ENCODE data around the gene PCED1B.

PCED1B gene

GRCh38 chr12:47067771-47068431, 11.5 kb upstream of the PCED1B start:
- DNase-seq, result no peak

DNA sequence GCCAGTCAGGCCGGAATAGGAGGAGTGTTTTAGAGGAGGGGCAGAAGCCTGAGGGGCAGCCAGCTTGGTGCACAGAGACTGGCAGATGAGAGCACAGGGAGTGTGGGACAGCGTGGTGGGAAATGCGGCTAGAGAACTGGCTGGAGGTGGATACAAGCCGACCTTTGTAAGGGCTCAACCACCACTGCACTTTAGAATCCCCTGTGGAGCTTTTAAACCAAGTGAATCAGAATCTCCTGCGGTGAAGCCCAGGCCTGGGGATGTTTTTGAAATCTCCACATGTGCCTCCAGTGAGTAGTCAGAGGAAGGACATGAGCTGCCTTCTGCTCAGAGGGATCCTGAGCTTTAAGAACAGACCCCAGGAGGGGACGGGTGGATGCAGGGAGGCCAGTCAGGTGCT, 10.9 kb upstream of the PCED1B start:
- no peak for DNase-seq

GRCh38 chr12:47070310-47070709, 9.1 kb upstream of the PCED1B start:
- no peak for DNase-seq

DNA sequence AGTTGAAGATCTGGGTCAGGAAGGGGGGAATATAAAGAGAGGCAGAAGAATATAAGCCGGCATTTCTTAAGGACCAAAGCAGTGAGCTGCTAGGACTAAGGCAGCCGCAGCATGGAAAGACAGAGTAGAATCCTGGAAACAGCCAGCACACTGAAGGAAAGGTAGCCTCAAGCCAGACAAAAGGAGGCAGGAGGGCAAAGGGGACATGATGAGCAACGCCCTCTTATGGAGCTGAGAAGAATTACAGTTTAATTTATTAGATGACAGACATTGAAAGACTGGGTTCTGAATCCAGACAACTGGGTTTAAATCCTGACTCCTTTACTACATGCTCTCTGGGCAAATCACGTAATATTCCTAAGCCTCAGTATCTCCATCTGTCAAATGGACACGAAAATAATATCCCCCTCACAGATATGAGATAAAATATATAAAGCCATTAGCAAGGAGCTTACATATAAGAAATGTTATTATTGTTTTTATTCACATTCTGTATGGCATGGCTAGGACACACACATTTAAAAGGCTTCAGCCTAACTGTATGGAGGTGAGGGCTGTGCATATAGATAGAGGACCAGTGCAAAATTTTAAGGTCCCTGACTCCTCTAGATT, 8.1 kb upstream of the PCED1B start:
- peak; percentile 40 for DNase-seq

GRCh38 chr12:47073951-47074350, 5.5 kb upstream of the PCED1B start:
- DNase-seq, result no peak

DNA sequence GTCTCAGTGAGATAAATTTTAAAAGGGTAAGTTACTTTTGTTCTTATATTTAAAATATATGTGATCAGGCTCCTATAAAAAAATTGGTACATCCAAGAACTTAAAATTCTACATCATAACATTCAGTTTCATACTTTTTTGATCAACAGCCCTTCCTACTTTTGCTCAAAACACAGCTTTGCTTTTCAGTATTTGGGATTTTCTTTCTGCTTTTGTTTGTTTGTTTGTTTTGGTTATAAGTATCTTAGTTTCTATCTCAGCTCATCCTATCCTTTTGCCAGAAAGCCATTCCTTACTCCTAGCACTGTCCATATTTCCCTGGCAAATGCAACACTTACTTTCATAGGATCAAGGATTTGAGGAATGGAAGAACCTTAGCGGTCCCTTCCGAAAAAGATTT, 4.7 kb upstream of the PCED1B start:
- no peak for DNase-seq

GRCh38 chr12:47075192-47076084, 4.0 kb upstream of the PCED1B start:
- no peak for DNase-seq

DNA sequence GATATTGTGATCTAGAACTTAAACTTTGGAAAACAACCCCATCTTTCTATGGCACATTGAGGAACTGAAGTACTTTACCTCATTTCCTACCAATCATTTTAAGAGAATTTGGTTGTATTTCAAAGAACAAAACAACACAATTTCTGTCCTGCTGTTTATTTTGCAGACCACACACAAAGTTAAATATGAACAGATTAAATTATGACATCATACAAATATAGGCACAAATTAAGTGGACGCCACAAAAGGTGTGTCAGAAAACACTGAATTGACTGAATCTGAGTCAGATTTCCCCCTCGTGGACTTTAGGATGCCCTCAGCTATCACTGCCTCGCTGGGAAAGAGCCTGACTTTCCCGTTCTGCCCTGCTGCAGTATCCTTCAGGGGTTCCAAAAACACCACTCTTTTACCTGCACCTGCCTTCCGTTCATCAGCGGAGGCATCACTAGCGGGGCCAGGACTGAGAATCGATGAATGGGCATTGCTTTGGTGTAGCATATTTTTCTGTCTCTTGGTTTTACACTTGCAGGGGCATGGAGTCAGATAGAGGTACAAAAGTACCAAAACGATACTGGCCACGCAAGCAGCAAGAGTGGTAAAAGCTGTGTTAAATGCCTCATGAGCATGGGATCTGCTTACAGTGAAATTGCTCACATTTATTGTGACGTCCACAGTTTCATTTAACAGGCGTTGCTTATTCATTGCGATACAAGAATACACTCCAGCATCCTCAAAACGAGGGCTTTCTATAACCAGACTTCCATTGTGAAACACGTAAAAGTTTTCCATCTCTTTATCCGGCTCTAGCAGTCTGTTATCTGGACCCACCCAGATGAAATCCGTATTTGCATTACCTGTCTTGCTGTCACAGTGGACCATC, 2.0 kb upstream of the PCED1B start:
- no peak for DNase-seq

DNA sequence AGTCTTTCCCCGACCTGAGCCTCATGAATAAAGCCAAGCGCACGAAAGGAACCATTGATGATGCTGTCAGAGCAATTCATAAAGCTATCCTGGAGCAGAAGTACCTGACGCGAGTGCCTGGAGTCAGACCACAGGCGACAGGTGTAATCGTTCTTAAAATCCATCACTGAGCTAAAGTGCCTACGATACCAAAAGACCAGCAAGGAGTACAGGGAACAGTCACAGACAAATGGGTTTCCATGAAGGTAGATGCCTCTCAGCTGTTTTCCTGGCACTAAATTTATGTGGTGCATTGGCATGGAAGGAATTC, 1.4 kb upstream of the PCED1B start:
- no peak for DNase-seq

DNA sequence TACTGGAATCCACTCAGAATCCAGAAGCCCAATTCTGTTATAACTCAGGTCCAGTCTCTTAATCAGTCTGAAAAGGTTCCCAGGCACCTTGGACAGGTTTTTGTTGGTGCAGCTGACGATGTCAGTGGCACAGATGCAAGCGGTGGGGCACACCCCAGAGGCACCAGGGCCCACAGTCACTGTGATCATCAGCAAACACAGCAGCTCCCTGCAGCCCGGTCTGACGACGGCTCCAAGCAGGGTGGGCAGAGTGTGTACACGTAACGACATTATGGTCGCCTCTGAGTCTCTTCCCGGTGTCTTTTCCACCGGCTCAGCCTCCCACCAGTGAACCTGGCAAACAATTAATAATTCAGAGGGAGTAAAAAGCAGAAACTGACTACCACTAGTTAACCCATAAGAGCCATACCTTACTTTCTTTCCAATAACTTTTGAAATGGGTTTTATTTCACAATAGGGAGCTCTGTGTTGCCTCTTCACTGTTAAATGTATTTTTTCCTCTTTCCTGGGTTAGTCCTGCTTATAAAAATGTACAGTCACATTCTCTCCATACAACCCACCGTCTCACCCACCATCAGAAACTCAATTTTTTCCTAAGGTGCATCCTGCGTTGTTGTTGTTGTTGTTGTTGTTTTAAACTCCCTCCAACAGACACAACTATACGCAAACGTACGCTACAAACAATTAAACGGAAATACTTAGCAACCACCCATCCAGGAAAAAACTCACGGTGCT, 521 bp upstream of the PCED1B start:
- DNase-seq, result peak; percentile 42

- DNase-seq, result peak; percentile 39
Observed at GRCh38 chr12:47079981-47080724, 732 bp downstream of the PCED1B start.

DNA sequence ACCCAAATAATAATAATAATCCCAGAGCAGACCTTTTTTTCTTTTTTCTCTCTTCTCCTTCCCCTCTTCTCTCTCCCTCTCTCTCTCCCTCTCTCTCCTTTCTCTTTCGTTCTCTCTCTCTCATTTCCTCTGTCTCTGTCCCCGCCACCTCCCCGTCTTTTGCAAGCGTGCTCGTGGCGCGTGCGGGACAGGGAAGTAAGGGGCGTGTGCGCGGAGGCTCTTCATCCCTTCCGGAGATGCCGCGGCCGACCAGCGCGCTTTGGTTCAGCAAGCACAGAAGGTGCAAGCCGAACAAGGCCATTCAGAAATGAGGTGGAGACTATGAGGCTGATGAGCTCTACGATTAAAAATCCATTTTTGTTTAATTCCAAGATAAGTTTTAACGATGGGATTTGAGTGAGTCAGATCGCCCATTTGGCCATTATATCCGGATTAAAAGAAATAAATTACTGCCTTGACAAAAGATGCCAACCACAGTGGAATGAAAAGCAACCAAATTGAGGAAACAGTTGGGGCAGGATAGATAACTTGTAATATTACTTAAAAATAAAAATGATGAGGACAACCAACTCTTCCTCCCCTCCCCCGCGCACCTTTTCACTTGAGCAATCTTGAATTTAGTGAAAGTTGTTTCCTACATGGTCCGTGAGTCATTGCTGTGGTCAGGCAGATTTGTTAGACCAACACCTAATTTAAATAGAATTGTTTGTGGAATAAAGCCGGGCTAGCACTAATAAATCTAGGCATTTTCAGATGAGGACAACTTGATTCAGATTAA, 1.5 kb downstream of the PCED1B start:
- peak; percentile 54 for DNase-seq

GRCh38 chr12:47082283-47082682, 2.9 kb downstream of the PCED1B start:
- no peak for DNase-seq

DNA sequence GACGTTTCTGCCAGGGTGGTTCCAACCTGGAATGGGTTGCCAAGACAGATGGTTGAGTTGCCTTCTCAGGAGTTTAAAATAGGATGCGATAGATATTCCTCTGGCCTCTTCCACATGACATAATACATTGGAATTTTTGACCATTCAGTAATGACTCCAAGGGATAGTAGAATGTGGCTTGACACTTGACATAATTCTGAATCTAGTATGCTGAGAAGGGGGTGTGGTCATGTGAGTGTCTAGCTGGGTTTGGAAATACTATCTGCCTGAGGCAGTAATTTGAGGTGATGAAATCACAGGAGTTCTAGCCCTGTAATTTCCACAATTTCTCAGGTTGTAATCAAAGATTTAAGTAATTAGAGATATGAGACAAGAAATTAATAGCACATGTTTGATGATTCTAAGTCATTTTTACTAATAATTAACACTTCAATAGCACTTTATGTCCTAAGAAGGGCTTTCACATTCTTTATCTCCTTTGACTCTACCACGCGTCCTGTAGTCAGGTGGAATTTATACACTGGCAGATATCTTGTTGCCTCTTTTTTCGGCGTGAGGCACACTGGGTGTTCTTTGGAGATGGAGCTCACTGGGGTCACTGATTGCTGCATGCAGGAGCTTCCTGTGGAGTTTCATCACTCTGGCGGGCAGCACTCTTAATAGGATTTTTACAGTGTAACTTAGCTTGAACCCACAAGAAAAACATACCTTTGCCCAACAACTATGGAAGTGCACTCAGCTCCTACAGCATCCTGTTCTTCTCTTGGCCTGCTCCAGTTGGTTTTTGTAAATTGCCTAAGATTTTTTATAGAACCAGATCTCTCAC, 3.6 kb downstream of the PCED1B start:
- no peak for DNase-seq

- DNase-seq, result no peak
Observed at GRCh38 chr12:47084172-47084571, 4.8 kb downstream of the PCED1B start.

- peak; percentile 69 for DNase-seq
Observed at GRCh38 chr12:47085815-47086252, 6.4 kb downstream of the PCED1B start.

DNA sequence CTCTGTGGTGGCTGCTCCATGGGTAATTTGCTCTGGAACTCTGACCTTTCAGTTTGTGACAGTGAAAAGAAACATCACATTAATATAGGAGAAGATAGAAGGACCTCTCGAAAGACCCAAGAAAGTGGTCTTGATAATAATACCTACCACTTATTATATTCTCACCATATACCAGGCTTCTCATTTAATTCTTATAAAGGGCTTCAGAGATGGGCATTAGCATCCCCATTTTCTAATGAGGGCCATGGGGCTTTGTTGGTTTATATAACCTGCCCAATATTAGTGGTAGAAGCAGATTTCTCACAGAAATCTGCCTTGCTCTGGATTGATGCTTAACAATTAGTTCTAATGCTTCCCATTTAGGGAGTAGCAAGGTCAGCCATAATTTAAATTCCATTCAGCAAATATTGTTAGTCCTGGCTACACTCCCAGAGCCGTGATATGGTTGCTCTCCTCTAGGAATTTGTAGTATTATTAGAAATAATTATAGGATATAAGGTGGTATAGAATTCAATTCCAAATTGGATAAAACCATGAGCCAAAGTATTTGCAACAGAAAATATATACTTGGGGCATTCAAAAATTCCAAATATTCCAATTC, 7.8 kb downstream of the PCED1B start:
- no peak for DNase-seq

DNA sequence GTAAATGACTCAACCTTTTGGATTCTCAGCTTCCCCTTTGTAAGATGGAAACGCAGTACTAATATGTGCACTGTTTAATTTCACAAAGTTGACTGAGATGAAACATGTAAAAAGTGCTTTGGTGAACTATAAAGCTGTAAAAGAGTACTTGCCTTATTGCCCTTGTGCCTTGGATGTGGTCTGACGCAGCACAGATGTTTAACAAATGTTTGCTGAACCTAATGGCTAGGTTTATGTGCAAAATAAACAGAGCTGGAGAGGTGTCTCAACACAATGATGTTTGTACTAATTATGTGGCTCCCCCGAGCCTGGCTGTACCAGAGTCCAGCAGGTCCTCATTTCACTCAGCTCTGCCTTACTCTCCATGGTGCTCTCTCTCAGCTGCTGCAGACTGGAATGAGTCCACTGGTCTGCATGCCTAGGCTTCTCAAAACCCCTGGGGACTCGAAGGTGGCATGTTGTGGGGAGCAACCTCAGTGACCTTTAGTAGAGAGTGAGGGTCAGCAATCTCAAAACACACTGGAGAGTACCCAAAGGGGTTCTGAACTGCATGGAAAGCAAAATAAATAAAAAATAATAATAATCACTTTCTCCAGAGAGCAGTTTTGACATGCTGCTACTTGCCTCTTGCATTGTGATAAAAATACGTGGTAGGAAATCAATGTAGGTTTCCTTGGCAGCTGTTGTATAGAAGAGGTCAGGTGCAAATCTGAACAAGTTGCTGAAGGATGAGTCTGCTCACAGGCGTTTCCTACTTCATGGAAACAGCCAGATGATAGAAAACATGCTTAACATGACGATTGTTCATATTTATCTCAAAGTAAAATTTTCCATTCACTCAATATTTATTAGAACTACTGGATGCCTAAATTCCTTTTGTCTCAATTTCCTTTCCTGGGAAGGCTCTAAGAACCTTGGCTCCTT, 8.9 kb downstream of the PCED1B start:
- DNase-seq, result no peak

All from CD4-positive, alpha-beta T cell treated with Interleukin-12 subunit alpha and Interleukin-12 subunit beta, for 1 hour (primary cell).